ENCODE measurements around the gene TMEM106B. TPM values are rescaled to one million over a fixed set of nuclear protein-coding genes. Genes with fewer than 3 reads are reported as not detected.

Gene TMEM106B
- total RNA-seq, 1 experiment from 2014 or later, result 46.8 TPM

- Mint-ChIP-seq H3K27ac (ENCODE audit: unreplicated experiment) (no peak overlapping the region), H3K4me1 (ENCODE audit: low read depth, unreplicated experiment) (no peaks in the 10 kb centered on the region), H3K9me3 (ENCODE audit: unreplicated experiment) (no peaks in the 10 kb centered on the region), H3K27me3 (ENCODE audit: insufficient read depth, unreplicated experiment) (no peaks in the 10 kb centered on the region), H3K36me3 (ENCODE audit: insufficient read depth, unreplicated experiment) (no peaks in the 10 kb centered on the region), H3K4me3 (ENCODE audit: unreplicated experiment) (no peak overlapping the region)
- CTCF ChIA-PET, result no interaction called here
- no peaks in the 10 kb centered on the region for H3K36me3 ChIP-seq (ENCODE audit: control insufficient read depth, insufficient read depth, low read length)
- POLR2A ChIA-PET, result no interaction called here
- H3K27me3 ChIP-seq (replicated peaks; ENCODE audit: control insufficient read depth, insufficient read depth, low read length), result no peaks in the 10 kb centered on the region
- no peak for TF ChIP-seq CTCF (IDR thresholded peaks at IDR 0.05; ENCODE audit: insufficient read depth in 1 of 2, low read depth in 1 of 2, low read length in 1 of 2, severe bottlenecking in 1 of 2, unreplicated experiment in 1 of 2)
- H3K9me3 ChIP-seq, result 0 out of 2 replicates have a peak, but pooled peaks cover 4% of the 10 kb centered on the region
- no TSS peak for BruUV-seq (replicated peaks)
- no peaks in the 10 kb centered on the region for H3K4me1 ChIP-seq
- no peak overlapping the region for H3K4me3 ChIP-seq (ENCODE audit: low read depth, low read length)
- DNase-seq, result no peak
- intact Hi-C loops (cut with micrococcal nuclease; ENCODE audit: unreplicated experiment), result no loop called here
These were observed 79.7 kb downstream of the TMEM106B start for GRCh38 chr7:12290761-12291160.

GRCh38 chr7:12291870-12292269 lies 80.8 kb downstream of the TMEM106B start:
- peak in 1 of 2 experiments; percentile 19 for TF ChIP-seq CTCF (IDR thresholded peaks at IDR 0.05; ENCODE audit: insufficient read depth in 1 of 2, low read depth in 1 of 2, low read length in 1 of 2, severe bottlenecking in 1 of 2, unreplicated experiment in 1 of 2)
- Mint-ChIP-seq H3K4me1 (ENCODE audit: low read depth, unreplicated experiment) (no peaks in the 10 kb centered on the region), H3K9me3 (ENCODE audit: unreplicated experiment) (no peaks in the 10 kb centered on the region), H3K36me3 (ENCODE audit: insufficient read depth, unreplicated experiment) (no peaks in the 10 kb centered on the region), H3K4me3 (ENCODE audit: unreplicated experiment) (no peak overlapping the region), H3K27me3 (ENCODE audit: insufficient read depth, unreplicated experiment) (no peaks in the 10 kb centered on the region), H3K27ac (ENCODE audit: unreplicated experiment) (no peak overlapping the region)
- Histone ChIP-seq H3K4me1 (no peaks in the 10 kb centered on the region), H3K4me3 (ENCODE audit: low read depth, low read length) (no peak overlapping the region), H3K9me3 (0 out of 2 replicates have a peak, but pooled peaks cover 4% of the 10 kb centered on the region), H3K36me3 (ENCODE audit: control insufficient read depth, insufficient read depth, low read length) (no peaks in the 10 kb centered on the region), H3K27me3 (replicated peaks; ENCODE audit: control insufficient read depth, insufficient read depth, low read length) (no peaks in the 10 kb centered on the region)
- peak in 1 of 2 experiments; percentile 26 for DNase-seq
- ChIA-PET POLR2A (no interaction called here), CTCF (interaction anchor here (0.7 to 1.0 kb wide), 2 partner anchors 81 to 587 kb away, joined by 3 to 4 read pairs; partner anchors contain the start of gene TMEM106B)
- no TSS peak for BruUV-seq (replicated peaks)
- intact Hi-C loops (cut with micrococcal nuclease; ENCODE audit: unreplicated experiment), result loop anchor here (1.0 kb wide), 1 partner anchor 225 kb away; no protein-coding TSS in a partner anchor

Other genes with a start within 250 kb of the TMEM106B start
- gene VWDE, start 192.6 kb downstream of the TMEM106B start, total RNA-seq (2022), result 0.46 and 0.70 TPM in 2 replicates

All from Caco-2 (cell line).